ENCODE results near the gene TLK1.

Gene TLK1

GRCh38 chr2:171134624-171135230 lies 26.0 kb downstream of the TLK1 start:
- no peak for DNase-seq
- no peak overlapping the region for H3K4me2 ChIP-seq (ENCODE audit: low read length)
- H2AFZ ChIP-seq (ENCODE audit: insufficient read depth, low read length, poor library complexity) = no peak overlapping the region
- no peaks in the 10 kb centered on the region for H3K27me3 ChIP-seq (ENCODE audit: insufficient read depth, low read length)
- H3K9ac ChIP-seq (ENCODE audit: low read length) = no peak overlapping the region
- H4K12ac ChIP-seq (ENCODE audit: low read depth, low read length) = no peak overlapping the region
- no peak overlapping the region for H2BK5ac ChIP-seq (ENCODE audit: low read depth, low read length, poor library complexity)
- peaks cover under 1 to 7% of the 10 kb centered on the region in 2 experiments for H3K4me1 ChIP-seq (ENCODE audit: control insufficient read depth in 1 of 2, insufficient read depth in 2 of 2, low read length in 2 of 2)
- no peak overlapping the region for H2AK5ac ChIP-seq (ENCODE audit: low read length)
- H3K18ac ChIP-seq (ENCODE audit: low read length) = no peak overlapping the region
- no CpG with 5 or more reads among the region's 4 CpGs for WGBS (ENCODE audit: extremely low coverage, insufficient coverage, insufficient read length)
- no peak overlapping the region for H2BK12ac ChIP-seq (ENCODE audit: low read length)
- H3K27ac ChIP-seq (ENCODE audit: low read depth, low read length) = peak overlapping the region; percentile 1
- H3K79me1 ChIP-seq (ENCODE audit: low read length) = peaks cover 2% of the 10 kb centered on the region
- H3K36me3 ChIP-seq (ENCODE audit: control insufficient read depth in 1 of 2, insufficient read depth in 2 of 2, low read length in 2 of 2) = no peaks in the 10 kb centered on the region
- H3K4me3 ChIP-seq (ENCODE audit: low read depth, low read length) = no peak overlapping the region
- H2BK120ac ChIP-seq (ENCODE audit: insufficient read depth, low read length, poor library complexity) = no peak overlapping the region
- no peak overlapping the region for H3K14ac ChIP-seq (ENCODE audit: low read length)
- no peak overlapping the region for H4K91ac ChIP-seq (ENCODE audit: low read depth, low read length)
- peaks cover 14% of the 10 kb centered on the region for H3K79me2 ChIP-seq (ENCODE audit: control insufficient read depth, insufficient read depth, low read length, poor library complexity)
- no peak overlapping the region for H4K8ac ChIP-seq (ENCODE audit: low read depth, low read length)
- peak overlapping the region; percentile 72 for H3K4ac ChIP-seq (ENCODE audit: low read depth, low read length)
- H3K9me3 ChIP-seq (ENCODE audit: insufficient read depth, low read depth, low read length) = no peaks in the 10 kb centered on the region
- no peak overlapping the region for H3K23ac ChIP-seq (ENCODE audit: low read length)

GRCh38 chr2:171132086-171132485 lies 28.6 kb downstream of the TLK1 start:
- no peak overlapping the region for H4K91ac ChIP-seq (ENCODE audit: low read depth, low read length)
- H3K14ac ChIP-seq (ENCODE audit: low read length) = no peak overlapping the region
- H3K79me1 ChIP-seq (ENCODE audit: low read length) = peaks cover 2% of the 10 kb centered on the region
- H3K36me3 ChIP-seq (ENCODE audit: control insufficient read depth in 1 of 2, insufficient read depth in 2 of 2, low read length in 2 of 2) = no peaks in the 10 kb centered on the region
- H2AFZ ChIP-seq (ENCODE audit: insufficient read depth, low read length, poor library complexity) = no peak overlapping the region
- H2BK12ac ChIP-seq (ENCODE audit: low read length) = no peak overlapping the region
- no peaks in the 10 kb centered on the region for H3K27me3 ChIP-seq (ENCODE audit: insufficient read depth, low read length)
- no peak overlapping the region for H3K23ac ChIP-seq (ENCODE audit: low read length)
- no peak overlapping the region for H3K18ac ChIP-seq (ENCODE audit: low read length)
- no peak for DNase-seq
- no peak overlapping the region for H4K8ac ChIP-seq (ENCODE audit: low read depth, low read length)
- H3K4me1 ChIP-seq (ENCODE audit: control insufficient read depth in 1 of 2, insufficient read depth in 2 of 2, low read length in 2 of 2) = peaks cover 0 to 6% of the 10 kb centered on the region in 2 experiments
- H3K4ac ChIP-seq (ENCODE audit: low read depth, low read length) = peak overlapping the region; percentile 88
- H2BK5ac ChIP-seq (ENCODE audit: low read depth, low read length, poor library complexity) = no peak overlapping the region
- no peaks in the 10 kb centered on the region for H3K9me3 ChIP-seq (ENCODE audit: insufficient read depth, low read depth, low read length)
- no peak overlapping the region for H3K9ac ChIP-seq (ENCODE audit: low read length)
- no peak overlapping the region for H2BK120ac ChIP-seq (ENCODE audit: insufficient read depth, low read length, poor library complexity)
- WGBS (ENCODE audit: extremely low coverage, insufficient coverage, insufficient read length) = no CpG with 5 or more reads among the region's 5 CpGs
- H3K4me2 ChIP-seq (ENCODE audit: low read length) = no peak overlapping the region
- no peak overlapping the region for H3K4me3 ChIP-seq (ENCODE audit: low read depth, low read length)
- H3K79me2 ChIP-seq (ENCODE audit: control insufficient read depth, insufficient read depth, low read length, poor library complexity) = peaks cover 10% of the 10 kb centered on the region
- no peak overlapping the region for H4K12ac ChIP-seq (ENCODE audit: low read depth, low read length)
- H2AK5ac ChIP-seq (ENCODE audit: low read length) = no peak overlapping the region
- no peak overlapping the region for H3K27ac ChIP-seq (ENCODE audit: low read depth, low read length)

GRCh38 chr2:171128461-171128860 lies 32.2 kb downstream of the TLK1 start:
- Histone ChIP-seq H3K79me1 (ENCODE audit: low read length) (no peaks in the 10 kb centered on the region), H3K79me2 (ENCODE audit: control insufficient read depth, insufficient read depth, low read length, poor library complexity) (peaks cover 3% of the 10 kb centered on the region), H2BK12ac (ENCODE audit: low read length) (no peak overlapping the region), H2BK120ac (ENCODE audit: insufficient read depth, low read length, poor library complexity) (no peak overlapping the region), H2AK5ac (ENCODE audit: low read length) (no peak overlapping the region), H3K36me3 (ENCODE audit: control insufficient read depth in 1 of 2, insufficient read depth in 2 of 2, low read length in 2 of 2) (no peaks in the 10 kb centered on the region), H3K27ac (ENCODE audit: low read depth, low read length) (no peak overlapping the region), H3K4me3 (ENCODE audit: low read depth, low read length) (no peak overlapping the region), H3K27me3 (ENCODE audit: insufficient read depth, low read length) (no peaks in the 10 kb centered on the region), H3K23ac (ENCODE audit: low read length) (no peak overlapping the region), H4K12ac (ENCODE audit: low read depth, low read length) (no peak overlapping the region), H3K4ac (ENCODE audit: low read depth, low read length) (no peak overlapping the region), H3K4me2 (ENCODE audit: low read length) (no peak overlapping the region), H4K8ac (ENCODE audit: low read depth, low read length) (no peak overlapping the region), H2AFZ (ENCODE audit: insufficient read depth, low read length, poor library complexity) (no peak overlapping the region), H3K9me3 (ENCODE audit: insufficient read depth, low read depth, low read length) (no peaks in the 10 kb centered on the region), H3K4me1 (ENCODE audit: control insufficient read depth in 1 of 2, insufficient read depth in 2 of 2, low read length in 2 of 2) (peaks cover 0 to 3% of the 10 kb centered on the region in 2 experiments), H2BK5ac (ENCODE audit: low read depth, low read length, poor library complexity) (no peak overlapping the region), H4K91ac (ENCODE audit: low read depth, low read length) (no peak overlapping the region), H3K14ac (ENCODE audit: low read length) (no peak overlapping the region), H3K18ac (ENCODE audit: low read length) (no peak overlapping the region), H3K9ac (ENCODE audit: low read length) (no peak overlapping the region)
- no peak for DNase-seq
- WGBS (ENCODE audit: extremely low coverage, insufficient coverage, insufficient read length) = no CpG with 5 or more reads among the region's 1 CpG

DNA sequence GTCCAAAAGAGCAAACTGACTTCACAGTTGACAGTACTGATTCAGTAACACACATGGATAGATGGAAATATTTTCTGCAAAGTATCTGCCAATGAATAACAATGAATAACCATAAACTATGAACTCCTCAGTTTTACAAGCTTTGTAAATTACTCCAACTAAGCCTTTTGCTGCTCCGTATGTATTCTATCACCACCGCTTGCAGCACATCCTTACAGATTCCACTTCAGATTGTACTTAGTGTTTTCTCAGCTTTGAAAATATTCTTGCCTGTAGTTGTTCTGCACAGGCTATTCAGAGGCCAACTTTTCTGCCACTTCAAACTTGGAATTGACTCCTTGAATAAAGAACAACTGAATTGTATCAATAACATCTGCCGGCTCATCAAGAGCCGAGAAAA lies 36.2 kb downstream of the TLK1 start:
- Histone ChIP-seq H2AK5ac (ENCODE audit: low read length) (no peak overlapping the region), H3K9me3 (ENCODE audit: insufficient read depth, low read depth, low read length) (no peaks in the 10 kb centered on the region), H3K27ac (ENCODE audit: low read depth, low read length) (no peak overlapping the region), H3K14ac (ENCODE audit: low read length) (no peak overlapping the region), H3K36me3 (ENCODE audit: control insufficient read depth in 1 of 2, insufficient read depth in 2 of 2, low read length in 2 of 2) (no peaks in the 10 kb centered on the region), H2AFZ (ENCODE audit: insufficient read depth, low read length, poor library complexity) (no peak overlapping the region), H2BK120ac (ENCODE audit: insufficient read depth, low read length, poor library complexity) (no peak overlapping the region), H4K12ac (ENCODE audit: low read depth, low read length) (no peak overlapping the region), H3K18ac (ENCODE audit: low read length) (no peak overlapping the region), H3K4me3 (ENCODE audit: low read depth, low read length) (no peak overlapping the region), H3K23ac (ENCODE audit: low read length) (no peak overlapping the region), H3K4me2 (ENCODE audit: low read length) (no peak overlapping the region), H4K8ac (ENCODE audit: low read depth, low read length) (no peak overlapping the region), H3K79me1 (ENCODE audit: low read length) (no peaks in the 10 kb centered on the region), H3K4me1 (ENCODE audit: control insufficient read depth in 1 of 2, insufficient read depth in 2 of 2, low read length in 2 of 2) (peaks cover 0 to 1% of the 10 kb centered on the region in 2 experiments), H3K79me2 (ENCODE audit: control insufficient read depth, insufficient read depth, low read length, poor library complexity) (peaks cover 6% of the 10 kb centered on the region), H2BK12ac (ENCODE audit: low read length) (no peak overlapping the region), H3K9ac (ENCODE audit: low read length) (no peak overlapping the region), H3K4ac (ENCODE audit: low read depth, low read length) (no peak overlapping the region), H4K91ac (ENCODE audit: low read depth, low read length) (no peak overlapping the region), H2BK5ac (ENCODE audit: low read depth, low read length, poor library complexity) (no peak overlapping the region), H3K27me3 (ENCODE audit: insufficient read depth, low read length) (no peaks in the 10 kb centered on the region)
- no CpG with 5 or more reads among the region's 4 CpGs for WGBS (ENCODE audit: extremely low coverage, insufficient coverage, insufficient read length)
- DNase-seq = no peak

All from trophoblast cell (in vitro differentiated cells and primary cell).